ENCODE measurements around the gene HIF1A.

HIF1A gene

DNA sequence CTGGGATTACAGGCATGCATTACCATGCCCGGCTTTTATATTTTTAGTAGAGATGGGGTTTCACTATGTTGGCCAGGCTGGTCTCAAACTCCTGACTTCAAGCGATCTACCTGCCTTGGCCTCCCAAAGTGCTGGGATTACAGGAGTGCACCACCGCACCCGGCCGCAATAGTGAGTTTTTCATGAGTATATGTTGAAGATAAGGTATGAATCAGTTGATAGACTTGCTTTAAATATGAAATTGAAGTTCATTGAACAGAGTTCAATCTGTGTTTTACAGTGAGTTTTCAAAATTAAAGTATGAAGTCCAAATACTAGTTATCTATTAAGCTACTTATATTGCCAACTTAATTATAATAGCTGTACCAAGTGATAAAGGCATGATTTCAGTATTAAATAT is 102.0 kb downstream of the HIF1A start:
- TF ChIP-seq, protein P1, sequence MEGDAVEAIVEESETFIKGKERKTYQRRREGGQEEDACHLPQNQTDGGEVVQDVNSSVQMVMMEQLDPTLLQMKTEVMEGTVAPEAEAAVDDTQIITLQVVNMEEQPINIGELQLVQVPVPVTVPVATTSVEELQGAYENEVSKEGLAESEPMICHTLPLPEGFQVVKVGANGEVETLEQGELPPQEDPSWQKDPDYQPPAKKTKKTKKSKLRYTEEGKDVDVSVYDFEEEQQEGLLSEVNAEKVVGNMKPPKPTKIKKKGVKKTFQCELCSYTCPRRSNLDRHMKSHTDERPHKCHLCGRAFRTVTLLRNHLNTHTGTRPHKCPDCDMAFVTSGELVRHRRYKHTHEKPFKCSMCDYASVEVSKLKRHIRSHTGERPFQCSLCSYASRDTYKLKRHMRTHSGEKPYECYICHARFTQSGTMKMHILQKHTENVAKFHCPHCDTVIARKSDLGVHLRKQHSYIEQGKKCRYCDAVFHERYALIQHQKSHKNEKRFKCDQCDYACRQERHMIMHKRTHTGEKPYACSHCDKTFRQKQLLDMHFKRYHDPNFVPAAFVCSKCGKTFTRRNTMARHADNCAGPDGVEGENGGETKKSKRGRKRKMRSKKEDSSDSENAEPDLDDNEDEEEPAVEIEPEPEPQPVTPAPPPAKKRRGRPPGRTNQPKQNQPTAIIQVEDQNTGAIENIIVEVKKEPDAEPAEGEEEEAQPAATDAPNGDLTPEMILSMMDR (IDR thresholded peaks at IDR 0.05), result no peak

More for the DNA sequence above, 102.0 kb downstream of the HIF1A start:
- no peak overlapping the region for H3K27ac ChIP-seq

Data from 22Rv1 (cell line).